SK-N-SH treated with all-trans-retinoic acid at 6 μM for 48 hours (cell line): ENCODE data around the gene PCBD1.

ENCODE experiments used
- ATAC-seq: fragments of 200-7000 bp; cut with Tn5 transposase; 3 replicates; pipeline ENCODE4 v1.9.1; 2020; ENCODE audit warnings: mild to moderate bottlenecking, moderate library complexity
- ARNTL ChIP-seq: fragments of 450-650 bp; formaldehyde crosslinking; IDR thresholded peaks from 2 replicates; pipeline ENCODE4 v1.5.0; 2020; ENCODE audit warnings: low read depth, mild to moderate bottlenecking, moderate library complexity, borderline replicate concordance
- CSDC2 ChIP-seq: fragments of 250-450 bp; sonication (Bioruptor Pico); IDR thresholded peaks from 2 replicates; pipeline ENCODE4 v1.5.0; 2020; ENCODE audit warnings: mild to moderate bottlenecking, moderate library complexity
- ESRRG ChIP-seq: fragments of 250-450 bp; sonication (Bioruptor Pico); IDR thresholded peaks from 2 replicates; pipeline ENCODE4 v1.6.1; 2021; ENCODE audit warnings: mild to moderate bottlenecking
- GLIS3 ChIP-seq: fragments of 250-450 bp; sonication (Bioruptor Pico); IDR thresholded peaks from 2 replicates; pipeline ENCODE4 v1.5.0; 2020; ENCODE audit warnings: mild to moderate bottlenecking, moderate library complexity
- ISL1 ChIP-seq: fragments of 250-450 bp; sonication (Bioruptor Pico); IDR thresholded peaks from 2 replicates; pipeline ENCODE4 v2.1.2; 2022; ENCODE audit warnings: mild to moderate bottlenecking, moderate library complexity
- OSR1 ChIP-seq: fragments of 250-450 bp; sonication (Bioruptor Pico); IDR thresholded peaks from 2 replicates; pipeline ENCODE4 v1.8.0; 2022; ENCODE audit warnings: moderate library complexity, mild to moderate bottlenecking, inconsistent platforms
- PATZ1 ChIP-seq: fragments of 250-450 bp; sonication (Bioruptor Pico); IDR thresholded peaks from 2 replicates; pipeline ENCODE4 v1.8.0; 2020; ENCODE audit warnings: mild to moderate bottlenecking, moderate library complexity, borderline replicate concordance
- PPARA ChIP-seq: fragments of 250-450 bp; sonication (Bioruptor Pico); IDR thresholded peaks from 2 replicates; pipeline ENCODE4 v1.5.0; 2020; ENCODE audit warnings: mild to moderate bottlenecking, borderline replicate concordance
- RARB ChIP-seq: fragments of 250-450 bp; sonication (Bioruptor Pico); IDR thresholded peaks from 2 replicates; pipeline ENCODE4 v1.8.0; 2021; ENCODE audit warnings: mild to moderate bottlenecking, moderate library complexity
- SNAI2 ChIP-seq: fragments of 250-450 bp; sonication (Bioruptor Pico); IDR thresholded peaks from 2 replicates; pipeline ENCODE4 v1.5.0; 2020; ENCODE audit warnings: mild to moderate bottlenecking, moderate library complexity
- TOX ChIP-seq: fragments of 250-450 bp; sonication (Bioruptor Pico); IDR thresholded peaks from 2 replicates; pipeline ENCODE4 v1.8.0; 2021; ENCODE audit warnings: mild to moderate bottlenecking, moderate library complexity, borderline replicate concordance
- ZC3H10 ChIP-seq: fragments of 250-450 bp; sonication (Bioruptor Pico); IDR thresholded peaks from 2 replicates; pipeline ENCODE4 v1.5.1; 2021; ENCODE audit warnings: mild to moderate bottlenecking, moderate library complexity
- ZFP3 ChIP-seq: fragments of 250-450 bp; sonication (Bioruptor Pico); IDR thresholded peaks from 2 replicates; pipeline ENCODE4 v1.5.0; 2020; ENCODE audit warnings: mild to moderate bottlenecking, moderate library complexity
- ZFP30 ChIP-seq: fragments of 450-650 bp; formaldehyde crosslinking; IDR thresholded peaks from 2 replicates; pipeline ENCODE4 v1.5.0; 2022; ENCODE audit warnings: mild to moderate bottlenecking, moderate library complexity
- ZNF565 ChIP-seq: fragments of 450-650 bp; formaldehyde crosslinking; conservative IDR thresholded peaks from 2 replicates; pipeline ENCODE4 v1.5.0; 2020; ENCODE audit warnings: low read depth, mild to moderate bottlenecking, moderate library complexity
- ZNF70 ChIP-seq: fragments of 450-650 bp; formaldehyde crosslinking; IDR thresholded peaks from 2 replicates; pipeline ENCODE4 v1.5.0; 2020; ENCODE audit warnings: mild to moderate bottlenecking, moderate library complexity
- ZNF8 ChIP-seq: fragments of 450-650 bp; formaldehyde crosslinking; IDR thresholded peaks from 2 replicates; pipeline ENCODE4 v1.5.0; 2020; ENCODE audit warnings: mild to moderate bottlenecking, moderate library complexity
- TF ChIP-seq, protein P1 (sequence below): fragments of 250-450 bp; sonication (Bioruptor Pico); IDR thresholded peaks from 2 replicates; pipeline ENCODE4 v1.5.1; 2020; ENCODE audit warnings: low read depth, mild to moderate bottlenecking, moderate library complexity
- TF ChIP-seq, protein P2 (sequence below): fragments of 250-450 bp; sonication (Bioruptor Pico); IDR thresholded peaks from 2 replicates; pipeline ENCODE4 v1.5.1; 2021; ENCODE audit warnings: mild to moderate bottlenecking, moderate library complexity
- TF ChIP-seq, protein P3 (sequence below): fragments of 250-450 bp; sonication (Bioruptor Pico); IDR thresholded peaks from 2 replicates; pipeline ENCODE4 v1.8.0; 2021; ENCODE audit warnings: low read depth, mild to moderate bottlenecking, moderate library complexity, borderline replicate concordance
- TF ChIP-seq, protein P4 (sequence below): fragments of 250-450 bp; sonication (Bioruptor Pico); IDR thresholded peaks from 2 replicates; pipeline ENCODE4 v1.5.0; 2020; ENCODE audit warnings: mild to moderate bottlenecking, moderate library complexity

PCBD1 gene

DNA sequence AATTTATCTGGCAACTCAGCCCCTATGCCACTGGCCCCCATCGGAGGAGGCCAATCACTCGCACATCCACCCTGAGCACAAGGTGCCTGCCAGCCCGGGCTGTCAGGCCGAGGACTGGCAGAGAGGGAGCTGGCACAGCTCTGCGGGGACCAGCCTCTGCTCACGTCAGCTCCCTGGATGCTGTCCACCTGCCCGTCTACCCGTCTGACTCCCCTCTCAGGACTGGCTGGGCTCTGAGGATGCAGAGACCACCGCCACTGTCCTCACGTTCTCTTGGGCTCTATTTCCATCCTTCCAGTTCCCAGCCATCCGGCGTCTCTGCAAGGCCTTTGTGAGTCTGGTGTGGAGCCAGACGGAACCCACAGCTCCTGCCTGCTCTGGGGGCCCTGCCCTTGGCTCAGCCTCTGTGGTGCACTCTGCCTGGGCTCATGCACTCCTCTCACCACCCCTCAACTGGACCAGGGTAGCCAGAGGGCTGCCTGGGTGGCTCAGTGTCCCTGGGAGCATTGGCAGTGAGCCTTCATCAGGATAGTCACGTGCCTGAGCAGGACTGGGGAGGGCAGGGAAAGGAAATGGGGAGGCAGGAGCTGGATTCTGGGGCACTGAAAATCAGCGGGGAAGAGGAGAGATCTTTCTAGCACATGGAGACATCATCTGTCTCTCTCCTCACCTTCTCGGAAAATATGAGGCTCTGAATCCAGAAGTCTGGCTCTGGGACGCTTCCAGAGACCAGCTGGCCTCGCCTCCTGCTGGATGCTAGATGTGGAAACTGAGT, 38.0 kb upstream of the PCBD1 start:
- no peak for ATAC-seq
- TF ChIP-seq ISL1 (CRISPR knock-in tag) (no peak), ZC3H10 (CRISPR knock-in tag) (no peak), CSDC2 (CRISPR knock-in tag) (no peak), GLIS3 (CRISPR knock-in tag) (no peak), PPARA (CRISPR knock-in tag) (no peak), PATZ1 (no peak), TOX (no peak), ESRRG (CRISPR knock-in tag) (no peak), ARNTL (CRISPR knock-in tag) (no peak), ZNF70 (no peak), ZFP3 (no peak)
- TF ChIP-seq, protein P1, sequence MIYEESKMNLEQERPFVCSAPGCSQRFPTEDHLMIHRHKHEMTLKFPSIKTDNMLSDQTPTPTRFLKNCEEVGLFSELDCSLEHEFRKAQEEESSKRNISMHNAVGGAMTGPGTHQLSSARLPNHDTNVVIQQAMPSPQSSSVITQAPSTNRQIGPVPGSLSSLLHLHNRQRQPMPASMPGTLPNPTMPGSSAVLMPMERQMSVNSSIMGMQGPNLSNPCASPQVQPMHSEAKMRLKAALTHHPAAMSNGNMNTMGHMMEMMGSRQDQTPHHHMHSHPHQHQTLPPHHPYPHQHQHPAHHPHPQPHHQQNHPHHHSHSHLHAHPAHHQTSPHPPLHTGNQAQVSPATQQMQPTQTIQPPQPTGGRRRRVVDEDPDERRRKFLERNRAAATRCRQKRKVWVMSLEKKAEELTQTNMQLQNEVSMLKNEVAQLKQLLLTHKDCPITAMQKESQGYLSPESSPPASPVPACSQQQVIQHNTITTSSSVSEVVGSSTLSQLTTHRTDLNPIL: no peak
- TF ChIP-seq, protein P2, sequence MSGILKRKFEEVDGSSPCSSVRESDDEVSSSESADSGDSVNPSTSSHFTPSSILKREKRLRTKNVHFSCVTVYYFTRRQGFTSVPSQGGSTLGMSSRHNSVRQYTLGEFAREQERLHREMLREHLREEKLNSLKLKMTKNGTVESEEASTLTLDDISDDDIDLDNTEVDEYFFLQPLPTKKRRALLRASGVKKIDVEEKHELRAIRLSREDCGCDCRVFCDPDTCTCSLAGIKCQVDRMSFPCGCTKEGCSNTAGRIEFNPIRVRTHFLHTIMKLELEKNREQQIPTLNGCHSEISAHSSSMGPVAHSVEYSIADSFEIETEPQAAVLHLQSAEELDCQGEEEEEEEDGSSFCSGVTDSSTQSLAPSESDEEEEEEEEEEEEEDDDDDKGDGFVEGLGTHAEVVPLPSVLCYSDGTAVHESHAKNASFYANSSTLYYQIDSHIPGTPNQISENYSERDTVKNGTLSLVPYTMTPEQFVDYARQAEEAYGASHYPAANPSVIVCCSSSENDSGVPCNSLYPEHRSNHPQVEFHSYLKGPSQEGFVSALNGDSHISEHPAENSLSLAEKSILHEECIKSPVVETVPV (CRISPR knock-in tag): no peak

DNA sequence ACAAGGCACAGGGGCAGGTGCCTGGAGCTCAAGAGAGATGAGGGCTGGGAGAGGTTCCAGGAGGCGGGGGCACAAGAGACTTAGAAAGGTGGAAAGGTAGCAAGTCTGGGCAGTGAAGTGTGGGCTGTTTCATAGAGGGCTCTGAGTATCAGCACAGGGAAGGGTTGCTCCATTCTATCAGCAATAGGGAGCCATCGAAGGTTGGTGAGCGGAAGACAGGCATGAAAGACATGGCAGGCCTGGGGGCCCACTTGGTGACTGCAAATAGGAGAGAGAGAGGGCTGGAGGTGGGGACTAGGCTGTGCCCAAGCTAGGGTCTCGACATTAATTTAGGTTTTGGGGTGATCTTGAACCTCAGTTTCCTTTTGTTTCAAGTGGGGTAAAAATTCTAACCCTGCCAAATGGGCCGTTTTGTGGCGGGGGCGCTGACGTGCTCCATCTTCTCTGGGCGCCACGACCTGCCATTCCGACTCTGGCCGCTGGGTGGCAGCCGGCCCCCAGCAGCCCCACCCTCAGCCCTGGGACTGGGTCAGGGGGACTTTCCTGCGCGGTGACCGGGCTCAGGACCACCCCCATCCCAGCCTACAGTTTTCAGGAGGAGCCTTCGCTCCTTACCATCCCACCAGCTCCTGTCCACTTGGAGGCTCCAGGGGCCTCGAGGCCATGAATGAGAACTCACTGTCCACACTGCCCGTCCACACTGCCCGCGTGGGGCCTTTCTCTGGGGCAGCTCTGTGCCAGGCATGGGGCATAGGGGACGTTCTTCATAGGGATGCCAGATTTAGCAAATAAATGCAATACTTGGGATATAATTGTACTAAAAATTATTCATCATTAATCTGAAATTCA, 37.2 kb upstream of the PCBD1 start:
- no peak for TF ChIP-seq ZFP30 (CRISPR knock-in tag)
- TF ChIP-seq CSDC2 (CRISPR knock-in tag): no peak
- TF ChIP-seq ESRRG (CRISPR knock-in tag): no peak
- no peak for TF ChIP-seq ZNF565
- no peak for TF ChIP-seq SNAI2 (CRISPR knock-in tag)
- TF ChIP-seq, protein P2 (CRISPR knock-in tag): no peak
- no peak for TF ChIP-seq ARNTL (CRISPR knock-in tag)
- TF ChIP-seq ISL1 (CRISPR knock-in tag): no peak
- TF ChIP-seq OSR1 (CRISPR knock-in tag): no peak
- TF ChIP-seq PPARA (CRISPR knock-in tag): no peak
- peak; percentile 89 for ATAC-seq

- no peak for ATAC-seq
- no peak for TF ChIP-seq GLIS3 (CRISPR knock-in tag)
Measured at GRCh38 chr10:70923696-70924095, 35.3 kb upstream of the PCBD1 start.

DNA sequence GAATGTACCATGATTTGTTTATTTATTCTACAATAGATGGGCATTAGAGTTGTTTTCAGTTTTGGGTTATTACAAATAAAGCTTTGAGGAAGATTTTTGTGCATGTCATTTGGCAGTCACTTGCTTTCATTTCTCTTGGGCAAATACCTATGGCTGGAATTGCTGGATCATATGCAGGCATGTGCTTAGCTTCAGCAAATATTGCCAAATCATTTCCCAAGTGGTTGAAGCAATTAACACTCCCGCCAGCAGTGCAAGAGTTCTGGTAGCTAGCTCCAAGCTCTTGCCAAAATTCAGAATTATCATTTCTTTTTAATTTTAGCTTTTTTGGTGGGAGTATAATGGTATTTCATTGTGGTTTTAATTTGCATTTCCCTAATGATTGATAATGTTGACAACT, 32.9 kb upstream of the PCBD1 start:
- TF ChIP-seq, protein P3, sequence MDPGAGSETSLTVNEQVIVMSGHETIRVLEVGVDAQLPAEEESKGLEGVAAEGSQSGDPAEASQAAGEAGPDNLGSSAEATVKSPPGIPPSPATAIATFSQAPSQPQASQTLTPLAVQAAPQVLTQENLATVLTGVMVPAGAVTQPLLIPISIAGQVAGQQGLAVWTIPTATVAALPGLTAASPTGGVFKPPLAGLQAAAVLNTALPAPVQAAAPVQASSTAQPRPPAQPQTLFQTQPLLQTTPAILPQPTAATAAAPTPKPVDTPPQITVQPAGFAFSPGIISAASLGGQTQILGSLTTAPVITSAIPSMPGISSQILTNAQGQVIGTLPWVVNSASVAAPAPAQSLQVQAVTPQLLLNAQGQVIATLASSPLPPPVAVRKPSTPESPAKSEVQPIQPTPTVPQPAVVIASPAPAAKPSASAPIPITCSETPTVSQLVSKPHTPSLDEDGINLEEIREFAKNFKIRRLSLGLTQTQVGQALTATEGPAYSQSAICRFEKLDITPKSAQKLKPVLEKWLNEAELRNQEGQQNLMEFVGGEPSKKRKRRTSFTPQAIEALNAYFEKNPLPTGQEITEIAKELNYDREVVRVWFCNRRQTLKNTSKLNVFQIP (CRISPR knock-in tag): no peak
- TF ChIP-seq ZFP30 (CRISPR knock-in tag) (no peak), TOX (no peak), CSDC2 (CRISPR knock-in tag) (no peak), RARB (CRISPR knock-in tag) (no peak), ZNF8 (CRISPR knock-in tag) (no peak), GLIS3 (CRISPR knock-in tag) (no peak), ARNTL (CRISPR knock-in tag) (no peak)
- TF ChIP-seq, protein P4, sequence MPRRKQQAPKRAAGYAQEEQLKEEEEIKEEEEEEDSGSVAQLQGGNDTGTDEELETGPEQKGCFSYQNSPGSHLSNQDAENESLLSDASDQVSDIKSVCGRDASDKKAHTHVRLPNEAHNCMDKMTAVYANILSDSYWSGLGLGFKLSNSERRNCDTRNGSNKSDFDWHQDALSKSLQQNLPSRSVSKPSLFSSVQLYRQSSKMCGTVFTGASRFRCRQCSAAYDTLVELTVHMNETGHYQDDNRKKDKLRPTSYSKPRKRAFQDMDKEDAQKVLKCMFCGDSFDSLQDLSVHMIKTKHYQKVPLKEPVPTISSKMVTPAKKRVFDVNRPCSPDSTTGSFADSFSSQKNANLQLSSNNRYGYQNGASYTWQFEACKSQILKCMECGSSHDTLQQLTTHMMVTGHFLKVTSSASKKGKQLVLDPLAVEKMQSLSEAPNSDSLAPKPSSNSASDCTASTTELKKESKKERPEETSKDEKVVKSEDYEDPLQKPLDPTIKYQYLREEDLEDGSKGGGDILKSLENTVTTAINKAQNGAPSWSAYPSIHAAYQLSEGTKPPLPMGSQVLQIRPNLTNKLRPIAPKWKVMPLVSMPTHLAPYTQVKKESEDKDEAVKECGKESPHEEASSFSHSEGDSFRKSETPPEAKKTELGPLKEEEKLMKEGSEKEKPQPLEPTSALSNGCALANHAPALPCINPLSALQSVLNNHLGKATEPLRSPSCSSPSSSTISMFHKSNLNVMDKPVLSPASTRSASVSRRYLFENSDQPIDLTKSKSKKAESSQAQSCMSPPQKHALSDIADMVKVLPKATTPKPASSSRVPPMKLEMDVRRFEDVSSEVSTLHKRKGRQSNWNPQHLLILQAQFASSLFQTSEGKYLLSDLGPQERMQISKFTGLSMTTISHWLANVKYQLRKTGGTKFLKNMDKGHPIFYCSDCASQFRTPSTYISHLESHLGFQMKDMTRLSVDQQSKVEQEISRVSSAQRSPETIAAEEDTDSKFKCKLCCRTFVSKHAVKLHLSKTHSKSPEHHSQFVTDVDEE: no peak
- TF ChIP-seq, protein P1: no peak
- no peak for ATAC-seq
